HFF-Myc (cell line): Measurements from ENCODE around the gene SETDB1.
"Not testable (repeated sequence)": the region's sequence is repeated elsewhere in the genome, so short reads cannot be mapped to it uniquely, and the experiment has no call there.

Source experiments
- DNase-seq: peaks from one replicate; pipeline ENCODE4 v3.0.0-alpha.2; 2011; ENCODE audit warnings: low read depth; ENCODE audit errors: extremely low read depth
- H3K4me3 ChIP-seq: replicated peaks from 2 replicates; pipeline ENCODE4 v1.5.1; 2011; ENCODE audit warnings: low read depth, mild to moderate bottlenecking, control low read depth, low read length
- TF ChIP-seq, protein P1 (sequence below): IDR thresholded peaks from 2 replicates; pipeline ENCODE4 v1.5.1; 2012; ENCODE audit warnings: mild to moderate bottlenecking, low read depth, low read length, control low read depth; ENCODE audit errors: missing control alignments

SETDB1 gene

GRCh38 chr1:150893336-150893913 is 32.7 kb upstream of the SETDB1 start:
- DNase-seq = no peak
- no peak overlapping the region for H3K4me3 ChIP-seq
- TF ChIP-seq, protein P1, sequence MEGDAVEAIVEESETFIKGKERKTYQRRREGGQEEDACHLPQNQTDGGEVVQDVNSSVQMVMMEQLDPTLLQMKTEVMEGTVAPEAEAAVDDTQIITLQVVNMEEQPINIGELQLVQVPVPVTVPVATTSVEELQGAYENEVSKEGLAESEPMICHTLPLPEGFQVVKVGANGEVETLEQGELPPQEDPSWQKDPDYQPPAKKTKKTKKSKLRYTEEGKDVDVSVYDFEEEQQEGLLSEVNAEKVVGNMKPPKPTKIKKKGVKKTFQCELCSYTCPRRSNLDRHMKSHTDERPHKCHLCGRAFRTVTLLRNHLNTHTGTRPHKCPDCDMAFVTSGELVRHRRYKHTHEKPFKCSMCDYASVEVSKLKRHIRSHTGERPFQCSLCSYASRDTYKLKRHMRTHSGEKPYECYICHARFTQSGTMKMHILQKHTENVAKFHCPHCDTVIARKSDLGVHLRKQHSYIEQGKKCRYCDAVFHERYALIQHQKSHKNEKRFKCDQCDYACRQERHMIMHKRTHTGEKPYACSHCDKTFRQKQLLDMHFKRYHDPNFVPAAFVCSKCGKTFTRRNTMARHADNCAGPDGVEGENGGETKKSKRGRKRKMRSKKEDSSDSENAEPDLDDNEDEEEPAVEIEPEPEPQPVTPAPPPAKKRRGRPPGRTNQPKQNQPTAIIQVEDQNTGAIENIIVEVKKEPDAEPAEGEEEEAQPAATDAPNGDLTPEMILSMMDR = no peak

DNA sequence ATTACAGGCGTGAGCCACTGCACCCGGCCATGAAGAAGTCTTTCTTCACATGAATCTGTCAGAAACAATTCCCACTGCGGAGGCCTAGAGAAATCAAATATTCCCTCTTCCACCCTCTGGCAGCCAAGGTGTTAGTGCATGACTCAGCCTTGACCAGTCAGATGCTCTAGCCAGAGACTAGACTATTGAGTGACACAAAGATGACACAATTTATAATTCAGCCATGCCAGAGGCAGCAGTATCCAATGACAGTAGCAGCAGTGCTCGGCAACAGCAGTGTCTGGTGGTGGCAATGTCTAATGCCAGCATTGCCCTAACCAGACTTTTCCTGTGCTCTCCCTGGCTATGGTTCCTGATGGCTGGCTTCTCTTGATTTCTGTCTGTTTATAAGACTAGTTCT is 30.5 kb upstream of the SETDB1 start:
- TF ChIP-seq, protein P1 = no peak
- no peak overlapping the region for H3K4me3 ChIP-seq
- no peak for DNase-seq

- not testable (repeated sequence) for DNase-seq, H3K4me3 ChIP-seq
These were observed 26.4 kb upstream of the SETDB1 start for GRCh38 chr1:150899795-150900194.

DNA sequence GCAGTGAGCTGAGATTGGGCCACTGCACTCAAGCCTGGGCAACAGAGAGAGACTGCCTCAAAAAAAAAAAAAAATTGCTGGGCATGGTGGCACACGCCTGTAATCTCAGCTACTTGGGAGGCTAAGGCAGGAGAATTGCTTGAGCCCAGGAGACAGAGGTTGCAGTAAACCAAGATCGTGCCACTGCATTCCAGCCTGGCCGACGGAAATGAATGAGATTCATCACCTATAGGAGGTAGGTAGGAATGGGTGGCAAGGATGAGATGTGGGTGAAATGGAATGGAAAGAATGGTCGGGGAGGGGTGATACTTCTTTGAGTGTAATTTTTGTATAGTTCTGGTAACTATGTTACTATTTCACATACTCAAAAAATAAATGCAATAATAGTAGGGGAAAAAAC is 23.8 kb upstream of the SETDB1 start:
- DNase-seq = no peak
- H3K4me3 ChIP-seq = no peak overlapping the region
- TF ChIP-seq, protein P1 = no peak

GRCh38 chr1:150902751-150903150 is 23.4 kb upstream of the SETDB1 start:
- no peak for DNase-seq
- TF ChIP-seq, protein P1 = no peak
- H3K4me3 ChIP-seq = no peak overlapping the region

DNA sequence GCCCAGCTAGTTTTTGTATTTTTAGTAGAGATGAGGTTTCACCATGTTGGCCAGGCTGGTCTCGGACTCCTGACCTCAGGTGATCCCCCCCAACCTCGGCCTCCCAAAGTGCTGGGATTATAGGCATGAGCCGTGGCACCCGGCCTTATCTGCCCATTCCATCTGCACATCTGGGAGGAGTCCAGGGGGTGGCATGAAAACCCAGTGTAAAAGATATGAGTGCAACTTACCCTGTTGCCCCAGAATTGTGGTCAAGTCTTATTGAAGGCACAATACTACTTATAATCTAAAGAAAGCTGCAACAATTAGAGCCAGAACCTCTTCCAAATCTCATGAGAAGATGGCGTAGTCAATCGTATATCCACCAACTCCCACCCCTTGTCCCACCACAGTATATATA is 20.9 kb upstream of the SETDB1 start:
- DNase-seq = no peak
- no peak overlapping the region for H3K4me3 ChIP-seq
- TF ChIP-seq, protein P1 = no peak

- no peak for DNase-seq
- TF ChIP-seq, protein P1 = no peak
- H3K4me3 ChIP-seq = no peak overlapping the region
These were observed 19.8 kb upstream of the SETDB1 start for GRCh38 chr1:150906329-150906728.
